Activated CD4-positive, alpha-beta T cell treated with anti-CD3 and anti-CD28 coated beads, Interleukin-2, amount 50 U/mL, for 24 hours (primary cell): ENCODE data around the gene KRTAP10-4.
"Not testable (repeated sequence)": the region's sequence is repeated elsewhere in the genome, so short reads cannot be mapped to it uniquely, and the experiment has no call there.

ENCODE experiments used
- DNase-seq, 2 donors: peaks; one replicate each; pipeline ENCODE4 v3.0.0-alpha.2; 2020; ENCODE audit warnings: low read depth in 1 of 2, low spot score in 1 of 2

Gene KRTAP10-4

DNA sequence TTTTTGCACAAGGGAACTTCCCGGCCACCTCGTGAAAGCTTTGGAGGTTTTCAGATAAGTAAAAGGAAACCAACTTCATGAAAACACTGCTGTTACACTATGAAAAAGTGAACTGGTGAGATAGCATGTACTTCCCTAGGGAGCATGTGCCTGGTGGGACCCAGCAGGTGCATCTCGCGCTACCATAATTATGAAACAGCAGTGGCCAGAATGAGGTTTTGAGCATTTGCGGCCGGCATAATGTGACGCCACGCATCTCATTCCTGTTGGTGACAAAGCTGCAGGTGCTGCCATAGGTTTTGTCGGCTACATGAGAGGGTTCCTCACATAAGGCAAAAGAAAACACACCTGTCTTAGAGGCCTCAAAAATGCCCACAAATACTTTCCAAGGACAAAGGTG lies 16.6 kb upstream of the KRTAP10-4 start:
- no peak for DNase-seq

GRCh38 chr21:44557491-44558328 lies 15.8 kb upstream of the KRTAP10-4 start:
- no peak for DNase-seq

DNA sequence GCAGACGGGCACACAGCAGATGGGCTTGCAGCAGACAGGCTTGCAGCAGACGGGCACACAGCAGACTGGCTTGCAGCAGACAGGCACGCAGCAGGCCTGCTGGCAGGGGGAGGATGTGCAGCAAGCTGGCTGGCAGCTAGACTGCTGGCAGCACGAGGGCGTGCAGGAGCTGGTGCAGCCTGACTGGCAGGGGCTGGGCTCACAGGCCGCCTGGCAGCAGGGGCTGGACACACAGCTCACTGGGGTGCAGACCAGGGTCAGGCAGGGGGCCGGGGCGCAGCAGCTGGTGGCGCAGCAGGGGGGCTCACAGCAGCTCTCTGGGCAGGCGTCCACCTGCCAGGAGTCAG lies 15.2 kb upstream of the KRTAP10-4 start:
- DNase-seq = not testable (repeated sequence)

DNA sequence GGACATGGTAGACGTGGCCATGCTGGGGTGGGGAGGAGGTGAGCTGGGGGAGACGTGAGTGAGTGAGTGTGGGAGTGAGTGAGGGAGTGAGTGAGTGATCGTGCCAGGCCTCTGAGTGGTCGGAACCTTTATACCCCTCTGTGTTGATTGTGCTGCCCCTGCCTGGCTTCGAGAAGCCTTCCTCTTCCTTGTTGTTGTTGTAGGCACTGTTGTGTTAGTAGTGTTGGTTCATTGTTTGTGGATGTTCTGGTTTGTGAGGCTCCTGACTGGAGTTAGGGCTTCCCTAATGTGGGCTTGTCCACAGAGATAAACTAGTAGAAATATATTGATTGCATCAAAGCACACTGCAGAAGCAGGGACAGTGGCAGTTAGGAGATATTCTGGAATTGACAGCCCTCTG lies 14.8 kb upstream of the KRTAP10-4 start, which contains the start of gene KRTAP10-3:
KRTAP10-3 (minus strand) TSS at position 101 of the 400 bp plus-strand sequence; CDS start at position 21, 80 bp downstream.
- no peak for DNase-seq

DNA sequence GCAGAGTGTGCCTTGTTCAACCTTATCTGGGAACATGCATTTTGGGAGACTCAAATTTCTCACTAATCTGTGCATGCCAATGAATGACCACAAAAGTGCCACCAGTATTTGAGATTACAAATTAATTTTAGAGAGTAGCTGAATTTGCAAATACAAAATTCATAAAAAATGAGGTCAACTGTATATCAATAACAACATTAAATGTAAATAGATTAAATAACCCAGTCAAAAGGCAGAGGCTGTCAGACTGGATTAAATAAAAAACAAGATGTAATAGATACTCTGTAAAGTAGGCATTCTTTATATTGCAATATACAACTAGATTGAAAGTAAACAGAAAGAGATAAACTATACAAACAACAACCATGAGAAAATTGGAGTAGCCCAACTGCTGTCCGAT lies 9.4 kb upstream of the KRTAP10-4 start:
- no peak for DNase-seq

DNA sequence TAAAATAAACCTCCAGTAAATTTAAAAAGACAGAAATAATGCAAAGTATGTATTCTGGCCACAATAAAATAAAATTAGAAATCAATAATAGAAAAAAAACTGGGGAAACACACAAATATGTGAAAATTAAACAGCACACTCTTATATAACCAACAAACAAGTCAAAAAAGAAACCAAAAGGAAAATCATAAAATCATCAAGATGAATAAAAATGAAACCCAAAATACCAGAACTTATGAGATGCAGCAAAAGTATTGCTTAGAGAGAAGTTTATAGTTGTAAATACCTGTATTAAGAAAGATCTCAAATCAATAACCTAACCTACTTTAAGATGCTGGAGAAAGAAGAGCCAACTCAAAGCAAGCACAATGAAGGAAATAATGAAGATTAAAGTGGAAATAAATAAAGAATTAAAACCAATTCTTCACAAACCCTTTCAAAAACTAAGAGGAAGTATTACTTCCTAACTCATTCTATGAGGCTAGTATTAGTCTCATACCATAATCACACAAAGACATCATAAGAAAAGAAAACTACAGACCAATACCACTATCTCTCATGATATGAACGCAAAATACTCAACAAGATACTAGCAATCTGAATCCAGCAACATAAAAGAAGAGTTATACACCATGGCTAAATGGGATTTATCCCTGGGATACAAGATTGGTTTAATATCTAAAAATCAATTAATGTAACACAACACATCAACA lies 8.5 kb upstream of the KRTAP10-4 start:
- no peak for DNase-seq

DNA sequence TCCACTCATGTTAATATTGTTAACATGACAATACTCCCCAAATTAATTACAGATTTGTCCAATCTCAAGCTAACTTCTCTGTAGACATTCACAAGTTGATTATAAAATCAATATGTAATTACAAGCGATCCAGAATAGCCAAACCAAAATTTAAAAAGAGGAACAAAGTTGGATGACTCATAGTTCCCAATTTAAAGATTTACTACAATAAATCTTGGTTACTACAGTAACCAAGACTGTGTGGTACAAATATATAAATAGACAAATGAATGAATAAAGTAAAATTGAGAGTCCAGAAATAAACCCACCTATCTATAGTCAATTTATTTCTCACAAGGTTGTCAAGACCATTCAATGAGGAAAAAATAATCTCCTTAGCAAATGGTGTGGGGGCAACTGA lies 7.1 kb upstream of the KRTAP10-4 start:
- no peak for DNase-seq

GRCh38 chr21:44567481-44568171 lies 5.9 kb upstream of the KRTAP10-4 start:
- DNase-seq = no peak

DNA sequence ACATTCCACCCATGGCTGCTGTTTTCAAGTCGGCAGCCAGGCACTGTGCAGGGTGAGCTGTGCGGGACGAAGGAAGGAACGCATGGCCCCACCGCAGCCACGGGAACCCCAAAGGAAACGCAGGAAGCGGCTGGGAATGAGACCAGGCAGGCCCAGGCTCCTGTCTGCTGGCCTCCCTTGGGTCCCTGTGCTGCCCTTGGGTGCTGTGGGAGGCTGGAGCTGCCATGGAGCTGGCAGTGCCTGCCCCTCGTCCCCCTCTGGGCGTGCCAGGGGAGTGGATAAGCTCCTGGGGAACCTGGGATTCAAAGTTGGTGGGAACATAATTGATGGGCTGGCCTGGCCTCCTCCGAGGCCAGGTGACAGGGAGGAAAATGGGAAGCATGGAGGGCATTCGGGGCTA lies 5.3 kb upstream of the KRTAP10-4 start:
- no peak for DNase-seq

GRCh38 chr21:44568667-44569556 lies 4.6 kb upstream of the KRTAP10-4 start:
- no peak for DNase-seq

- DNase-seq = no peak
Measured at GRCh38 chr21:44569861-44570517, 3.5 kb upstream of the KRTAP10-4 start.

DNA sequence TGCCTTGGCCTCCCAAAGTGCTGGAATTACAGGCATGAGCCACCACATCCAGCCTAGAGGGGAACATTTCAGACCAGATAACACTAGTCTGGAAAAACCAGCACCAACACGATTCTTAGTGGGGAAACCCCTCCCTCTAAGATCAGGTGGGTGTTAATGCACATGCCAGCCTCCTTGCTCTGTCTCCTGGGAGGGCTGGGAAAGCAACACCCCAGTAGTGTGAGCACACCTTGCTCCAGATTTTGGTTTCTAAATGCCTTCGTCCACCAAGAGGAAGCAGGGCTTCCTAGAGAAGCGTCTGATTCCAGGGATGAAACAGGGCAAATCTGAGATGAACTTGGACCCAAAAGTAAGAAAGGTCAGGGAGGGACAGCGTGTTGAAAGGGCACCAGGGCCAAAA lies 2.2 kb upstream of the KRTAP10-4 start:
- no peak for DNase-seq

- DNase-seq = no peak
Measured at GRCh38 chr21:44571844-44572782, 1.4 kb upstream of the KRTAP10-4 start.

DNA sequence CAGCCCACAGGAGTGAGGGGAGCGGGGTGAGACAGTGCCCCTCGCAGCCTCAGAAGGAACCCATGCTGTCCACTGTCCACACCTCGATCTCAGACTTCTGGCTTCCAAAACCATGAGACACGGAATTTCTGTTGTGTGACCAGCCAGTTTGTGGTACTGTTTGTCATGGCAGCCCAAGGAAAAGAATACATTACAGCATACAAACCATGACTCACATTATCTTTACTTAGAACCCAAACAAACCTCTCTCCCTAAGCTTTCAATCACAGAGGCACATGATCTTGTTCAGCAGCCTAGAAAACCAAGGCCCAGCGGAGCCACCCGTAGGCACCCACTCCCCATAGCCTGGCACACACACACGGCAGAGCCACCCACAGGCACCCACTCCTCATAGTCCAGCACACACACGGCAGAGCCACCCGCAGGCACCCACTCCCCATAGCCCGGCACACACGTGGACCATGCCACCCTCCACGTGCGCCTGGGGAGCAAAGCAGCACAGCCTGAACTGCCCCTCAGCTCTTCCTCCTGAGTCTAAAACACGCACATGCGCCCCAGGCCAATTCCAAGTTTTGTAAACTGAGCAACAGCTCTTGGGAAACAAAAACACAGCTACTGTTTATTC lies 458 bp upstream of the KRTAP10-4 start:
- DNase-seq = no peak

GRCh38 chr21:44574457-44575306 lies 1.2 kb downstream of the KRTAP10-4 start:
- no peak for DNase-seq

DNA sequence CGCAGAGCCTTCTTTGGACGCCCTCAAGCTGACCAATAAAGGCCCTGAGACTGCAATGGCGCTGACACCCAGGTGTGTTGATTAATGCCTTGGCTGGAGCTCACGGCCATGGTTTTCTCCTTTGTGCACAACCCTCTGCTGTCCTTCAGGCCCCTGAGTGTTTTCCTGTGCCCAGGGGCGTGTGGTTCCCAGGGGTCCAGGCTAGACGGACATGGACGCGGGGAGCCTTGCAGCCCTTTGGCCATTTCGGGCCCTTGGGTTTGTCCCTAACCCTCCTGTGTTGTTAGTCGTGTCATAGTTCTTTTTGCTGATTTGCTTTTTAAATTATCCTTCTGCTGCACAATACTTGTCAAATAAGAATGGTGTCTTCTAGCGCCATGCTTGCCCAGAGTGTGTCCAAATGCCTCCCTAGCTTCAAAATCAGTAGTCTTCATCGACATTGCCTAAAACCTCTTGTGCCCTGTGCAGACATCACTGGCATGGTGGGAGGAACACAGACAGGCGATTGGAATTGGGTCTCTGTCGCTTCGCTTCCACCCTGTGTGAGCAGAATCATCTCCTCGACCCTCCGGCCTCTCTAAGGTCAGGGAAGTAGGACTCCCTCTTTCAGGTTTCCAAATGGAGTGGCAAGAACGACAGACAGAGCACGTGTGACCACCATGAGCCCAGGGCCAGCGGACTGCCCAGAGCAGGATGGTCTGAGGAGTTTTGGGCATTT lies 1.9 kb downstream of the KRTAP10-4 start:
- no peak for DNase-seq

GRCh38 chr21:44576025-44576420 lies 2.5 kb downstream of the KRTAP10-4 start:
- no peak for DNase-seq
